GM12891 (cell line): Measurements from ENCODE around the gene S1PR1.

Experiments used
- DNase-seq: peaks from one replicate; pipeline ENCODE4 v3.0.0; 2011; ENCODE audit warnings: low spot score; ENCODE audit not compliant: insufficient read length
- FAIRE-seq: peaks from 2 replicates; lab custom pipeline; 2011; peaks lifted over from hg19 to GRCh38; lab: Jason Lieb, UNC
- PAX5 ChIP-seq: IDR thresholded peaks from 2 replicates; pipeline ENCODE4 v1.6.1; 2011; ENCODE audit warnings: low read length, moderate library complexity, mild to moderate bottlenecking; ENCODE audit not compliant: insufficient read depth, severe bottlenecking
- POLR2A ChIP-seq: IDR thresholded peaks from 2 replicates; pipeline ENCODE4 v1.6.1; 2011; ENCODE audit warnings: low read depth, low read length, control low read depth
- POLR2AphosphoS5 ChIP-seq: IDR thresholded peaks from 2 replicates; pipeline ENCODE4 v1.6.1; 2011; ENCODE audit warnings: low read depth, low read length, control low read depth
- POU2F2 ChIP-seq: IDR thresholded peaks from 2 replicates; pipeline ENCODE4 v1.6.1; 2011; ENCODE audit warnings: low read depth, mild to moderate bottlenecking, control low read depth, low read length, moderate library complexity
- SPI1 ChIP-seq: IDR thresholded peaks from 2 replicates; pipeline ENCODE4 v1.6.1; 2011; ENCODE audit warnings: low read depth, low read length, control low read depth
- TAF1 ChIP-seq: IDR thresholded peaks from 2 replicates; pipeline ENCODE4 v1.6.1; 2011; ENCODE audit warnings: low read depth, low read length, control low read depth

S1PR1 gene

DNA sequence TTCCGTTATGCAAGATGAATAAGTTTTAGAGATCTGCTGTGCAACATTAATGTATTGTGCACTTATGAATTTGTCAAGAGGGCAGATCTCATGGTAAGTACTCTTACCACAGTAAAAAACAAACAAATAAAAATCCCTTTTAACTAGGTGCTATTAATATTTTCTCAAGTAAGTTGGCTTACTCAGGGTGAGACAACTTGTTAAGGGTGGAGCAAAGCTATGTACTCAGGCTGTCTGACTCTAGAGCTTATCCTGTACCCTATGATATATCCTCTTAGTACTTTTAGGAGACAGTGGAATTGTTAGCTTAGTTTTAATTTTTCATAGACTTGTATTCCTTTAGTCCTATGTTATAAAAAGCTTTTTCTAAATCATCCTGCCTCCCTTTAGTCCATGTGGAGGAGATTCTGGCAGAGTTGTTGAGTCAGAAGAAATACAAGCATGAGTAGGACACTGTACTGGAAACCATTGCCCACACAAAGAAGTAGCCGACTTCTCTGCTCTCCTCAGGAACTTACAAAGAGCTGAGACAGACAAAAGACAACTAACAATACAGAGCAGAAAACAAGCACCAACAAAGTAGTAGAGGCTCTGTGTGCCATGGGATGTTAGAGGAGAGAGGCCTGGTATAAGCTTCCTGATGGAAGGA is 49.2 kb downstream of the S1PR1 start:
- no peak for DNase-seq
- TF ChIP-seq PAX5: no peak
- TF ChIP-seq POLR2A: no peak
- no peak for TF ChIP-seq POU2F2
- TF ChIP-seq POLR2AphosphoS5: no peak
- TF ChIP-seq SPI1: no peak
- no peak for TF ChIP-seq TAF1
- no peak for FAIRE-seq

DNA sequence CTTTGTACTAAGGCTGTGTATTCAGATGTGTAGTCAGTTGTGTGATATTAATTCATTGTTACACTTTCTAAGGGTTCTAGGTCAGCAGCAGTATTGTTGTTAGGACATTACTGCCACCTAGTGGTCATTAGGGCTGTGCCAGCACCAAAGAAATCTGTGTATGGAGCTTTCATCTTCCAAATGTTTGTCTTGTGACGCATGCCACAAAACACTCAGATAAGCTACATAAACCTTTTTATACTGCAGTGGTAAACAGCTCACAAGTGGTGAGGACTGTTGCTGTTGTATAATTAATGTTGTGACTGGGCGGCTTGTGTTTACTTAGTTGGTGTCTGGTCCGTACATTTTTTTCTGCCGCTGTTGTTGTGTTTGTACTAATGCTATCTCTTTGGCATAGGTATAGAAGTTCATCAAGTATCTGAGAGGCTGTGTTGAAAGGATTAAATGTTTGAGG is 51.7 kb downstream of the S1PR1 start:
- peak; percentile 89 for FAIRE-seq
- no peak for TF ChIP-seq PAX5
- no peak for TF ChIP-seq POU2F2
- no peak for TF ChIP-seq POLR2A
- no peak for TF ChIP-seq POLR2AphosphoS5
- TF ChIP-seq SPI1: no peak
- TF ChIP-seq TAF1: no peak
- DNase-seq: no peak

DNA sequence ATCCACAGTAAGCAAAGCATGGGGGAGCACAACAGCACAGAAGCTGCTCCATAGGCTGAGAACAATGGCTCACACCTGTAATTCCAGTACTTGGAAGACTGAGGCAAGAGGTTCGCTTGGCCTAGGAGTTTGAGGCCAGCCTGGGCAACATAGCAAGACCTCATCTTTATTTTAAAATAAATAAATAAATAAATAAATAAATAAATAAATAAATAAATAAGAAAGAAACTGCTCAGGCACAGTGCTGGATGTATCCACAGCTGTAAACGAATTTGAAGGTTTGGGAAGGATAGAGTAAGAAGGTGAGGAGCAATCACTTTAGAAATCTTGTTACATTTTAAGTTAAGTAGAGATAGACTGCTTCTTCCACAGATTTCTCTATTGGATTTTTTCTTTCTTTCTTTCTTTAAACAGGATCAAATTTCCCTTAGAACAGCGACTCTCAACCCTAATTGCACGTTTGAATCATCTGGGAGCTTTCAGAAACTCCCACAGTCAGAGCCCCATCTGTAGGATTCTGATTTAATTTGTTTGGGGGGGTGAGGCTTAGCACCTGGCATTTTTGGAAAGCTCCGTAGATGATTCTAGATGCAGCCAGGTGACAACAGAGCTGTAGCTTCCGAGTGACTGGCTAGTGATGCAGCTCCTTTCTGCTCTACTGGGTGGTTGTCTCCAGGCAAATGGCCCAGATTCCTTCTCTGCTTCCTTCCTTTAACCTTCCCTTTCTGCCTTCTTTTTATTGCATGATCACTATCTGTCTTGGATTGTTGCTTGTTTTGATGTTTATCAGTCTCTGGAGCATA is 53.5 kb downstream of the S1PR1 start:
- TF ChIP-seq PAX5: no peak
- no peak for TF ChIP-seq TAF1
- no peak for TF ChIP-seq POLR2A
- TF ChIP-seq POLR2AphosphoS5: no peak
- no peak for TF ChIP-seq SPI1
- no peak for TF ChIP-seq POU2F2
- DNase-seq: no peak
- no peak for FAIRE-seq
